HL-60/S4 treated with phorbol 12-myristate 13-acetate at 8.2 ng/mL for 4 days and 3 days (cell line): ENCODE results near the gene CELF2.

ENCODE experiments used
- in situ Hi-C: fragments of 300-500 bp; cut with MboI; formaldehyde crosslinking; loops from 2 replicates; pipeline ENCODE4 v1.15.0; 2022; ENCODE audit warnings: low sequenced_read_pairs

The CELF2 gene

GRCh38 chr10:11093771-11094736, 76.4 kb downstream of the CELF2 start:
- in situ Hi-C loops, result no loop called here

- in situ Hi-C loops, result no loop called here
These were observed 77.7 kb downstream of the CELF2 start for GRCh38 chr10:11095374-11095801.

- in situ Hi-C loops, result no loop called here
These were observed 78.8 kb downstream of the CELF2 start for GRCh38 chr10:11096422-11096821.

GRCh38 chr10:11097686-11098085, 80.0 kb downstream of the CELF2 start:
- in situ Hi-C loops, result no loop called here

GRCh38 chr10:11098666-11099065, 81.0 kb downstream of the CELF2 start:
- in situ Hi-C loops, result no loop called here

GRCh38 chr10:11104772-11105675, 87.4 kb downstream of the CELF2 start:
- in situ Hi-C loops, result no loop called here

GRCh38 chr10:11105676-11106004, 88.0 kb downstream of the CELF2 start:
- in situ Hi-C loops, result no loop called here

- in situ Hi-C loops, result no loop called here
These were observed 89.1 kb downstream of the CELF2 start for GRCh38 chr10:11106621-11107374.

- in situ Hi-C loops, result no loop called here
These were observed 90.3 kb downstream of the CELF2 start for GRCh38 chr10:11107948-11108347.

- in situ Hi-C loops, result no loop called here
These were observed 90.7 kb downstream of the CELF2 start for GRCh38 chr10:11108356-11108755.

GRCh38 chr10:11109590-11109989, 91.9 kb downstream of the CELF2 start:
- in situ Hi-C loops, result no loop called here

GRCh38 chr10:11110539-11110938, 92.9 kb downstream of the CELF2 start:
- in situ Hi-C loops, result no loop called here

GRCh38 chr10:11111490-11111889, 93.8 kb downstream of the CELF2 start:
- in situ Hi-C loops, result no loop called here

GRCh38 chr10:11112718-11113117, 95.0 kb downstream of the CELF2 start:
- in situ Hi-C loops, result no loop called here

GRCh38 chr10:11113156-11113555, 95.5 kb downstream of the CELF2 start:
- in situ Hi-C loops, result no loop called here

- in situ Hi-C loops, result no loop called here
These were observed 96.6 kb downstream of the CELF2 start for GRCh38 chr10:11114269-11114668.

- in situ Hi-C loops, result no loop called here
These were observed 97.7 kb downstream of the CELF2 start for GRCh38 chr10:11115337-11115736.

GRCh38 chr10:11116361-11116760, 98.7 kb downstream of the CELF2 start:
- in situ Hi-C loops, result no loop called here

- in situ Hi-C loops, result no loop called here
These were observed 99.1 kb downstream of the CELF2 start for GRCh38 chr10:11116817-11117216.

- in situ Hi-C loops, result no loop called here
These were observed 101.0 kb downstream of the CELF2 start for GRCh38 chr10:11118686-11119085.

GRCh38 chr10:11119843-11120242, 102.2 kb downstream of the CELF2 start:
- in situ Hi-C loops, result no loop called here
